ENCODE results near the gene MX1. TPM values are rescaled to one million over a fixed set of nuclear protein-coding genes. Genes with fewer than 3 reads are reported as not detected.
A peak's percentile ranks its signal among the peaks of the same experiment; 100 is the strongest.

Gene MX1
- total RNA-seq, 2 experiments from 2014 or later, result 722 to 723 TPM

- CTCF ChIA-PET, result interaction anchor here (1.1 kb wide), 1 partner anchor 10 kb away, joined by 3 read pairs; no protein-coding TSS in a partner anchor
- POLR2A ChIA-PET, result no interaction called here
- Mint-ChIP-seq H3K27ac (peak overlapping the region; percentile 100), H3K27me3 (no peaks in the 10 kb centered on the region), H3K36me3 (ENCODE audit: low read depth) (peaks cover 78% of the 10 kb centered on the region), H3K4me3 (peak overlapping the region; percentile 96), H3K4me1 (peaks cover 74% of the 10 kb centered on the region), H3K9me3 (no peaks in the 10 kb centered on the region)
- no peak for DNase-seq
Measured at GRCh38 chr21:41428311-41428710, 2.3 kb downstream of the MX1 start.

GRCh38 chr21:41428847-41429246 lies 2.8 kb downstream of the MX1 start:
- H3K27me3 Mint-ChIP-seq, result no peaks in the 10 kb centered on the region
- H3K9me3 Mint-ChIP-seq, result no peaks in the 10 kb centered on the region
- peaks cover 73% of the 10 kb centered on the region for H3K4me1 Mint-ChIP-seq
- CTCF ChIA-PET, result no interaction called here
- peaks cover 79% of the 10 kb centered on the region for H3K36me3 Mint-ChIP-seq (ENCODE audit: low read depth)
- H3K27ac Mint-ChIP-seq, result peak overlapping the region; percentile 100
- POLR2A ChIA-PET, result interaction anchor here (1.4 kb wide), 1 partner anchor 11 kb away, joined by 3 read pairs; no protein-coding TSS in a partner anchor
- no peak for DNase-seq
- H3K4me3 Mint-ChIP-seq, result peak overlapping the region; percentile 96

GRCh38 chr21:41429305-41429704 lies 3.3 kb downstream of the MX1 start:
- Mint-ChIP-seq H3K9me3 (peaks cover under 1% of the 10 kb centered on the region), H3K27me3 (no peaks in the 10 kb centered on the region), H3K4me3 (peak overlapping the region; percentile 96), H3K36me3 (ENCODE audit: low read depth) (peaks cover 83% of the 10 kb centered on the region), H3K4me1 (peaks cover 71% of the 10 kb centered on the region), H3K27ac (no peak overlapping the region)
- POLR2A ChIA-PET, result interaction anchor here (1.4 kb wide), 1 partner anchor 11 kb away, joined by 3 read pairs; no protein-coding TSS in a partner anchor
- CTCF ChIA-PET, result interaction anchor here (1.6 kb wide), 1 partner anchor 27 kb away, joined by 4 read pairs; no protein-coding TSS in a partner anchor
- DNase-seq, result no peak

GRCh38 chr21:41429925-41430491 lies 4.0 kb downstream of the MX1 start:
- Mint-ChIP-seq H3K9me3 (peaks cover 5% of the 10 kb centered on the region), H3K4me3 (peak overlapping the region; percentile 96), H3K4me1 (peaks cover 71% of the 10 kb centered on the region), H3K27me3 (no peaks in the 10 kb centered on the region), H3K27ac (peak overlapping the region; percentile 71), H3K36me3 (ENCODE audit: low read depth) (peaks cover 89% of the 10 kb centered on the region)
- CTCF ChIA-PET, result interaction anchor here (0.8 to 1.6 kb wide), 2 partner anchors 21 to 28 kb away, joined by 3 to 4 read pairs; no protein-coding TSS in a partner anchor
- no peak for DNase-seq
- POLR2A ChIA-PET, result interaction anchor here (0.6 to 1.4 kb wide), 4 partner anchors 10 to 1005 kb away, joined by 3 read pairs; no protein-coding TSS in a partner anchor

- H3K4me1 Mint-ChIP-seq, result peaks cover 84% of the 10 kb centered on the region
Measured at GRCh38 chr21:41431788-41432548, 5.9 kb downstream of the MX1 start.

GRCh38 chr21:41432562-41433460 lies 6.8 kb downstream of the MX1 start:
- ChIA-PET POLR2A (no interaction called here), CTCF (interaction anchor here (0.9 kb wide), 2 partner anchors 21 to 22 kb away, joined by 3 read pairs; no protein-coding TSS in a partner anchor)
- H3K9me3 Mint-ChIP-seq, result peaks cover 5% of the 10 kb centered on the region
- H3K36me3 Mint-ChIP-seq (ENCODE audit: low read depth), result peaks cover 95% of the 10 kb centered on the region
- no peak for DNase-seq
- peak overlapping the region; percentile 57 for H3K27ac Mint-ChIP-seq
- no peaks in the 10 kb centered on the region for H3K27me3 Mint-ChIP-seq
- peak overlapping the region; percentile 51 for H3K4me3 Mint-ChIP-seq
- H3K4me1 Mint-ChIP-seq, result peaks cover 86% of the 10 kb centered on the region

More at GRCh38 chr21:41431788-41432548, 5.9 kb downstream of the MX1 start:
- Mint-ChIP-seq H3K9me3 (peaks cover 5% of the 10 kb centered on the region), H3K36me3 (ENCODE audit: low read depth) (peaks cover 95% of the 10 kb centered on the region), H3K27me3 (no peaks in the 10 kb centered on the region), H3K27ac (peak overlapping the region; percentile 64), H3K4me3 (peak overlapping the region; percentile 51)
- POLR2A ChIA-PET, result no interaction called here
- CTCF ChIA-PET, result interaction anchor here (0.5 to 0.9 kb wide), 3 partner anchors 10 to 23 kb away, joined by 3 to 5 read pairs (median 3); no protein-coding TSS in a partner anchor
- no peak for DNase-seq

- ChIA-PET CTCF (no interaction called here), POLR2A (no interaction called here)
- H3K4me3 Mint-ChIP-seq, result peak overlapping the region; percentile 51
- DNase-seq, result no peak
- peaks cover 93% of the 10 kb centered on the region for H3K36me3 Mint-ChIP-seq (ENCODE audit: low read depth)
- peaks cover 85% of the 10 kb centered on the region for H3K4me1 Mint-ChIP-seq
- peaks cover 5% of the 10 kb centered on the region for H3K9me3 Mint-ChIP-seq
- H3K27ac Mint-ChIP-seq, result peak overlapping the region; percentile 38
- no peaks in the 10 kb centered on the region for H3K27me3 Mint-ChIP-seq
Measured at GRCh38 chr21:41433566-41433965, 7.5 kb downstream of the MX1 start.

- CTCF ChIA-PET, result no interaction called here
- peaks cover 75% of the 10 kb centered on the region for H3K4me1 Mint-ChIP-seq
- no peak overlapping the region for H3K4me3 Mint-ChIP-seq
- H3K27ac Mint-ChIP-seq, result no peak overlapping the region
- peak; percentile 1 for DNase-seq
- peaks cover 5% of the 10 kb centered on the region for H3K9me3 Mint-ChIP-seq
- no peaks in the 10 kb centered on the region for H3K27me3 Mint-ChIP-seq
- POLR2A ChIA-PET, result no interaction called here
- peaks cover 93% of the 10 kb centered on the region for H3K36me3 Mint-ChIP-seq (ENCODE audit: low read depth)
Measured at GRCh38 chr21:41435706-41436105, 9.7 kb downstream of the MX1 start.

GRCh38 chr21:41437729-41438128 lies 11.7 kb downstream of the MX1 start:
- no peak for DNase-seq

GRCh38 chr21:41438425-41439113 lies 12.5 kb downstream of the MX1 start:
- no peak overlapping the region for H3K4me3 Mint-ChIP-seq
- POLR2A ChIA-PET, result no interaction called here
- peaks cover 5% of the 10 kb centered on the region for H3K9me3 Mint-ChIP-seq
- H3K27me3 Mint-ChIP-seq, result no peaks in the 10 kb centered on the region
- CTCF ChIA-PET, result interaction anchor here (1.0 to 1.6 kb wide), 3 partner anchors 11 to 17 kb away, joined by 3 to 4 read pairs (median 3); no protein-coding TSS in a partner anchor
- H3K36me3 Mint-ChIP-seq (ENCODE audit: low read depth), result peaks cover 94% of the 10 kb centered on the region
- H3K27ac Mint-ChIP-seq, result no peak overlapping the region
- DNase-seq, result no peak
- peaks cover 64% of the 10 kb centered on the region for H3K4me1 Mint-ChIP-seq

More at GRCh38 chr21:41437729-41438128, 11.7 kb downstream of the MX1 start:
- peak overlapping the region; percentile 5 for H3K27ac Mint-ChIP-seq
- no peaks in the 10 kb centered on the region for H3K27me3 Mint-ChIP-seq
- H3K4me3 Mint-ChIP-seq, result no peak overlapping the region
- H3K4me1 Mint-ChIP-seq, result peaks cover 71% of the 10 kb centered on the region
- H3K36me3 Mint-ChIP-seq (ENCODE audit: low read depth), result peaks cover 94% of the 10 kb centered on the region
- POLR2A ChIA-PET, result no interaction called here
- peaks cover 5% of the 10 kb centered on the region for H3K9me3 Mint-ChIP-seq
- CTCF ChIA-PET, result interaction anchor here (1.0 kb wide), 2 partner anchors 10 to 12 kb away, joined by 3 to 4 read pairs; no protein-coding TSS in a partner anchor

- Mint-ChIP-seq H3K9me3 (peaks cover 5% of the 10 kb centered on the region), H3K27me3 (no peaks in the 10 kb centered on the region), H3K27ac (no peak overlapping the region), H3K4me3 (no peak overlapping the region), H3K4me1 (peaks cover 60% of the 10 kb centered on the region), H3K36me3 (ENCODE audit: low read depth) (peaks cover 93% of the 10 kb centered on the region)
- no peak for DNase-seq
- ChIA-PET POLR2A (interaction anchor here (0.9 kb wide), 1 partner anchor 10 kb away, joined by 3 read pairs; no protein-coding TSS in a partner anchor), CTCF (interaction anchor here (1.6 kb wide), 1 partner anchor 17 kb away, joined by 3 read pairs; no protein-coding TSS in a partner anchor)
Measured at GRCh38 chr21:41439248-41439647, 13.2 kb downstream of the MX1 start.

- DNase-seq, result no peak
- H3K9me3 Mint-ChIP-seq, result no peaks in the 10 kb centered on the region
- H3K27me3 Mint-ChIP-seq, result no peaks in the 10 kb centered on the region
- H3K4me3 Mint-ChIP-seq, result no peak overlapping the region
- CTCF ChIA-PET, result no interaction called here
- peaks cover 47% of the 10 kb centered on the region for H3K4me1 Mint-ChIP-seq
- peaks cover 92% of the 10 kb centered on the region for H3K36me3 Mint-ChIP-seq (ENCODE audit: low read depth)
- H3K27ac Mint-ChIP-seq, result no peak overlapping the region
- POLR2A ChIA-PET, result no interaction called here
Measured at GRCh38 chr21:41441546-41441945, 15.5 kb downstream of the MX1 start.

All from activated CD4-positive, alpha-beta T cell treated with anti-CD3 and anti-CD28 coated beads, Interleukin-2, amount 10 ng/mL, durations not matched to agents 7 days and 5 days (primary cell).